ENCODE data around the gene CHRND.

The CHRND gene

DNA sequence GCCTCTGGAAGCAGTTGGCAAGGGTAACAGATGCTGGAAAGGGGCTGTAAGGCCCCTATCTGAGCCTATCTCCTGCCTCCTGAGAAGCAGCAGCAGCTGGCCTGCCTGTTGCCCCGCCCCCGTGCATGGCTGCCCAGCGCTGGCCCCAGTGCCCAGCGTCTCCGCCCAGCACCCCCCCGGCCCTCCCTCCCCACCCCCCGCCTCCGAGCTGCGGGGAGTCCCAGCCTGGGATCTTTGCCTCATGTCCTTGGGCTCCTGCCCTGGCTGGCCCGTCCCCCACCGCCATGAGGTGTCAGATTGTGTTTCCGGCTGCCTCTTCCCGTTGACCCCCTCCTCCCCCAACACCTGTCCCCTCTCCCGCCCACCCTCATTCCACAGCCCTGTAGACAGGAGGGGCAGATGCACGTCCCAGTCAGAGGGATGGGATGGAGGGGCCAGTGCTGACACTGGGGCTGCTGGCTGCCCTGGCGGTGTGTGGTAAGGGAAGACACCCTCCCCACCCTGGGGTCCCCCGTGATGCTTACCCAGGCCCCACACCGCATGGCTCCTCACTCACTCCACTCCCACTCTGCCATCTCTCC, at the start of gene CHRND:
TSS of gene CHRND (plus strand) at position 370 of the 581 bp plus-strand sequence. CDS start at position 426, 56 bp downstream.
- Histone ChIP-seq H3K9me3 (ENCODE audit: insufficient read depth, low read length) (no peaks in the 10 kb centered on the region), H3K27me3 (ENCODE audit: low read depth, low read length) (no peaks in the 10 kb centered on the region), H3K9ac (ENCODE audit: low read length) (no peak within 1 kb of the TSS), H3K36me3 (replicated peaks; ENCODE audit: low read depth, low read length) (no peaks in the 10 kb centered on the region), H3K4me2 (ENCODE audit: low read length) (no peak within 1 kb of the TSS), H3K4me3 (ENCODE audit: low read length) (no peak within 1 kb of the TSS), H3K27ac (ENCODE audit: low read length) (no peak within 1 kb of the TSS), H3K79me2 (ENCODE audit: low read length) (no peaks in the 10 kb centered on the region), H4K20me1 (ENCODE audit: insufficient read depth, low read length) (no peaks in the 10 kb centered on the region), H2AFZ (ENCODE audit: low read depth, low read length) (no peak within 1 kb of the TSS), H3K4me1 (ENCODE audit: low read length) (no peaks in the 10 kb centered on the region)
- TF ChIP-seq, protein P1, sequence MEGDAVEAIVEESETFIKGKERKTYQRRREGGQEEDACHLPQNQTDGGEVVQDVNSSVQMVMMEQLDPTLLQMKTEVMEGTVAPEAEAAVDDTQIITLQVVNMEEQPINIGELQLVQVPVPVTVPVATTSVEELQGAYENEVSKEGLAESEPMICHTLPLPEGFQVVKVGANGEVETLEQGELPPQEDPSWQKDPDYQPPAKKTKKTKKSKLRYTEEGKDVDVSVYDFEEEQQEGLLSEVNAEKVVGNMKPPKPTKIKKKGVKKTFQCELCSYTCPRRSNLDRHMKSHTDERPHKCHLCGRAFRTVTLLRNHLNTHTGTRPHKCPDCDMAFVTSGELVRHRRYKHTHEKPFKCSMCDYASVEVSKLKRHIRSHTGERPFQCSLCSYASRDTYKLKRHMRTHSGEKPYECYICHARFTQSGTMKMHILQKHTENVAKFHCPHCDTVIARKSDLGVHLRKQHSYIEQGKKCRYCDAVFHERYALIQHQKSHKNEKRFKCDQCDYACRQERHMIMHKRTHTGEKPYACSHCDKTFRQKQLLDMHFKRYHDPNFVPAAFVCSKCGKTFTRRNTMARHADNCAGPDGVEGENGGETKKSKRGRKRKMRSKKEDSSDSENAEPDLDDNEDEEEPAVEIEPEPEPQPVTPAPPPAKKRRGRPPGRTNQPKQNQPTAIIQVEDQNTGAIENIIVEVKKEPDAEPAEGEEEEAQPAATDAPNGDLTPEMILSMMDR (IDR thresholded peaks at IDR 0.05; ENCODE audit: low read depth, low read length): no peak
- no peak for TF ChIP-seq EZH2phosphoT487 (IDR thresholded peaks at IDR 0.05; ENCODE audit: low read depth)

DNA sequence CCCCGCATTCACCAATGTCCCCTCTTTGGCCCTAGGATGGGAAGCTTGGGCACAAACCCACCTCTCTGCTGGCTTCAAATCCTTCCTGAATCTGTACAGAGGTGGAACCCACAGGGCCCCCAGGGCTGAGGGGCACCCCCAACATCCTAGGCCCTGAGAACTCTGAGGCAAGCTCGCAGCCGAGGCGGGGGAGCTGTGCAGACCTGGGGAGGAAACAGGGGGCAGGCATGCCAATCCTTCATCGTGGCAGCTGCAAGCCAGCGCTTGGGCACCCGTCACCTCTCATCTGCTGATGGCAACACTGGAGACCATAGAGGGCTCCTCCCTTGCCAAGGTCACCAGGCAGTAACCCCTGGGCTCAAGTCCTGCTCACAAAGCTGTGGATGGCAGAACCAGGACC, 49.2 kb upstream of the CHRND start:
- no peaks in the 10 kb centered on the region for H3K4me1 ChIP-seq (ENCODE audit: low read length)
- no peak overlapping the region for H3K4me3 ChIP-seq (ENCODE audit: low read length)
- no peak overlapping the region for H3K4me2 ChIP-seq (ENCODE audit: low read length)
- no peak overlapping the region for H3K9ac ChIP-seq (ENCODE audit: low read length)
- H2AFZ ChIP-seq (ENCODE audit: low read depth, low read length): no peak overlapping the region
- H4K20me1 ChIP-seq (ENCODE audit: insufficient read depth, low read length): no peaks in the 10 kb centered on the region
- TF ChIP-seq EZH2phosphoT487 (IDR thresholded peaks at IDR 0.05; ENCODE audit: low read depth): no peak
- TF ChIP-seq, protein P1 (IDR thresholded peaks at IDR 0.05; ENCODE audit: low read depth, low read length): no peak
- H3K9me3 ChIP-seq (ENCODE audit: insufficient read depth, low read length): no peaks in the 10 kb centered on the region
- H3K79me2 ChIP-seq (ENCODE audit: low read length): no peaks in the 10 kb centered on the region
- no peak overlapping the region for H3K27ac ChIP-seq (ENCODE audit: low read length)
- H3K36me3 ChIP-seq (replicated peaks; ENCODE audit: low read depth, low read length): no peaks in the 10 kb centered on the region
- H3K27me3 ChIP-seq (ENCODE audit: low read depth, low read length): no peaks in the 10 kb centered on the region

DNA sequence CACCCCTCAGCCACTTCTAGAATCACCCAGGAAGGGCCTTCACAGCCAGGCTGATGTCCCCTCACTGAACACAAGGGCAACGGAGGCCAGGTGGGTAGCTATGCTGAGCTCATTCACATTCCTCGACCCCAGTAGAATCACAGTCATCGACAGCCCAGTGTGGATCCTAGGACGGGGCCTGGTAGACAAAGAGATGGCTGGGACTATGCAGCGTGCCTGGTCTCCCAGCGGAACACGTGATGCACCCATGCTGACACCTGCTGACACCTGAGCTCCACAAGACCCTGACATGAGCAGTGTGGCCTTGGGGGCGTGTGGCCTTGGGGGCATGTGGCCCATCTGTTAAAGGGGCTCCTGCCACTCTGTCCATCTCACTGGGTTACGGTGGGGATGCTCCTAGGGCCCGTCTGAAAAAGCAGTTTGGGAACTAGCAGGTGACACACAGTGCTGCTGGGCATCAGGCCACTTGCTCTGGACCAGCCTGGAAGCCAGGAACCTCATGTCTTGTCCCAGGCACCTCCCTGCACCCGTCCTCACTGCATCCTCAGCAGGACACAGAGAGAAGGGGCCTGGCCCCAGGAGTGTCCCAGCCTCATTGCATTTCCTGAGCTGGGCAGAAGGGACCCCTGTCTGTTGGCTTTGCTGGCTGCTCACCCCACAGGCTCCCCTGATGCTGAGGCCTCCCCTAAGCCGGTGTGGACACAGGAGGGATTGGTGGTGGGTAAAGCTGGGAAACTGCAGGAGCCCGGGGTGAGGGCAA, 48.0 kb upstream of the CHRND start:
- no peaks in the 10 kb centered on the region for H3K9me3 ChIP-seq (ENCODE audit: insufficient read depth, low read length)

More for the DNA sequence above, 48.0 kb upstream of the CHRND start:
- no peaks in the 10 kb centered on the region for H3K36me3 ChIP-seq (replicated peaks; ENCODE audit: low read depth, low read length)
- no peak overlapping the region for H3K4me3 ChIP-seq (ENCODE audit: low read length)
- H3K4me2 ChIP-seq (ENCODE audit: low read length): no peak overlapping the region
- no peaks in the 10 kb centered on the region for H4K20me1 ChIP-seq (ENCODE audit: insufficient read depth, low read length)
- H3K4me1 ChIP-seq (ENCODE audit: low read length): no peaks in the 10 kb centered on the region
- no peaks in the 10 kb centered on the region for H3K27me3 ChIP-seq (ENCODE audit: low read depth, low read length)
- H3K27ac ChIP-seq (ENCODE audit: low read length): no peak overlapping the region
- H3K9ac ChIP-seq (ENCODE audit: low read length): no peak overlapping the region
- H3K79me2 ChIP-seq (ENCODE audit: low read length): no peaks in the 10 kb centered on the region
- H2AFZ ChIP-seq (ENCODE audit: low read depth, low read length): no peak overlapping the region
- no peak for TF ChIP-seq EZH2phosphoT487 (IDR thresholded peaks at IDR 0.05; ENCODE audit: low read depth)
- TF ChIP-seq, protein P1 (IDR thresholded peaks at IDR 0.05; ENCODE audit: low read depth, low read length): no peak

Measured in OCI-LY3 (cell line).